COR-L47 (cell line): ENCODE data around the gene SYCP3.
"Not testable (repeated sequence)": the region's sequence is repeated elsewhere in the genome, so short reads cannot be mapped to it uniquely, and the experiment has no call there.

ENCODE experiments used
- DNase-seq: peaks from one replicate; lab custom pipeline; 2025; lab: John Stamatoyannopoulos, UW

SYCP3 gene

DNA sequence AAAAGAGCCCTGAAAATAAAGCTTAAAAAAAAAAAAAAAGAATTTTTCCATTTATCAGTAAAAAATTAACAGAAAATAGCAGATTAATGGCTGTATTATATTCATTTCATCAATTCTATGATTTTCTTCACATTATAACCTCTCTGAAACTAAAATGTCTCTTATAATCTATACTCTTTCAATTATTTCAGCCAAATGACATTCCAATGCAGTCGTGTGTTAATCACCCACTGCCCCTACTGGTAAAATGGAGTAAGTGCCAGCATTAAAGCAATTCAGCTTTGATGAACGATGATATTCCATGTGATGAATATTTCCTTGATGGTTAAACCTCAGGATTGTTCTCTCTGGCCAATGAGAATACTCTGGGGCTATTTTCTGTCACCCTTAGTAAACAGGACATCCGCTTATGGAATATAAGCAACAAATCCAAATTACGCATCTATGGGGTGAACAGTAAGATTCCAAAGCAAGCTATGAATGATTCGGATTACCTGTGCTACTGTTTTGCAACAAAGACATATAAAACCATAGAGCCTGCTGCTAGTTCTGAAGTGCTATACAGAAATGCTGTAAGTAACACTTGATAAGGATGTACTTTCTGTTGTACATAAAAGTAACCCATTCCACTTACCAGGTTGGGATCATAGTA is 20.3 kb upstream of the SYCP3 start:
- DNase-seq: no peak

DNA sequence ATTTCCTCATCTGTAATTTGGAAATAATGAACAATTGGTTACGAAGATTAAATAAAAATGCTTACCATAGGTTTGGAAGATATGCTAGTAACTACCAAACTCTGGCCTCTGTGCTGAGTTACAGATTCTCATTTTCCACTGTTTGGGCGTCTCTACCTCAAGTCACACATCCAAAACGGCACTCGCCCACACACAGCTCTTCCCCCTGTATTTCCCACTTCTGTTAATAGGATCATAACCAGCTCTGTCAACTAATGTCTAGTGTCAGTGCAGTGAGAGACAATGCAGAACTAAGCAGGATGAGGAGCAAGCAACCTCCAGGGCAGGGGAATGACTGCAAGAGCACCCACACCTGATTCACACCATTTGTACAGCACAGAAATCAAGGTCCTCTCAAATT is 10.9 kb upstream of the SYCP3 start:
- DNase-seq: no peak

DNA sequence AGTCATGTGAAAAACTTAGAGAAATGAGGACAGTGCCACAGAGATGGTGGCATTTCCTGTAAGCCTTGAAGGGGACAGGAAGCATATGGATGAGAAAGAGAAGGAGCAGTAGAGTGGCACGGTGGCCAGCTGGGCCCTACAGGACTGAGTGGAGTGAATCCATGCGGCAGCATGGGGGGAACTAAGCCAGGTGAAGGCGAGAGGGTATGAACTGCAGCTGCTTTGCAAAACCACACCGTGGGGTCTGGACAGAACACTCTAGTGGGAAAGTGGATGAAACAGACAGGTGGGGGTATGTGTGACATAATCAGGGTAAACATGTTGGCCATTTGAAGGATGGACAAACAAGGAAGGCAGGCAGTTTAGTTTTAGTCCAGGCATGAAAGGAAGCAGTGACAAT is 10.4 kb upstream of the SYCP3 start:
- DNase-seq: no peak

DNA sequence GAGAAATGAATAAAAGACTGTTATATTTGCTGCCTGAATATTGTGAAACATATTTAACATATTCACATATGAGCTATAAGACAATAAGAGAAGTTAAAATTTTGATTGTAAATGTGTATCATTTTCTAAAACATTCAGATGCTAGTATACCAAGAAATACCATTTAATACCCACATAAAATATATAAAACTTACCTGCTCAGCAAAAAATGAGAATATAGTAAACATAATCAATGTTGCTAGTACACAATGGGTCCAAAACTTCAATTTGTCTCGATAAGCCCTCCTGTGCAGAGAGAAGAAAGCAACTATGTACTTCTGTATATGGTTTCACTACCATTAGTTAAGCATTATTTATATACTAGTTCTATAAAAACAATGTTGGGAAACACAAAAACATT is 9.6 kb upstream of the SYCP3 start:
- no peak for DNase-seq

DNA sequence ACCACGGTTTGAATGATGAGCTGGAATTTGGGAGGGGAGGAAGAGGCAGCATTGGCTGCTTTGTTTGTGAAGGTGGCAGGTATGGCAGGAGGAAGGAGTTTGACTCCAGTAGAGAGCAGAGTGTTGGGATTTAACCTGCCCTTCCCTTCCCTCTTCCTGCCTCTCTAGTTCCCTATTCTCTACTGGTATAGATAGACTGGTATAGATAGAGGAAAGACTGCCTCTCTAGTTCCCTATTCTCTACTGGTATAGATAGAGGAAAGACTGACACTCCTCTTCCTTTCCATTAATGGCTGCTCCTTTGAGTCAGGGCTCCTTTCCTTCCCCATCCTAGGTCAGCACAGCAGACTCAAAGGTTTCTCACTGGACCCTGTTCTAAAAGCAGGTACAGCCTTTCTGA is 8.4 kb upstream of the SYCP3 start:
- no peak for DNase-seq

DNA sequence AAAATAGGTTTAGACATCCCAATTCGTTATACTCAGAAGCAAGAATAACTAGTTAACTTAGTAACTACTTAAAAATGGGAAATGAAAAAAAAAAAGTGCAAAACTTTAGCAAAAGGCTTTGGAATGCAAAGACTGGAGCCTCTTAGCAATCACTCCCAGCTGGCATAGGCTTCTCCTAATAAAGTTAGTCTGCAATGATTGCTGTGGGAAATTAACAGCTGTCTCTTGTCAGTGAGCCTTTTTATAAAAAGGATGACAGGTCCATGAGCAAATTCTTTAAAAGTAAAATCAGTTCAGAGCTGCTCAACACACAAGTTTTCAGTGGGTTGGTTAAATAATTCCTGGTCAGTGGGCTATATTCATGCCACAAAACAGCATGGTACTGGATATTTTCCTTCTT is 7.4 kb upstream of the SYCP3 start:
- DNase-seq: no peak

DNA sequence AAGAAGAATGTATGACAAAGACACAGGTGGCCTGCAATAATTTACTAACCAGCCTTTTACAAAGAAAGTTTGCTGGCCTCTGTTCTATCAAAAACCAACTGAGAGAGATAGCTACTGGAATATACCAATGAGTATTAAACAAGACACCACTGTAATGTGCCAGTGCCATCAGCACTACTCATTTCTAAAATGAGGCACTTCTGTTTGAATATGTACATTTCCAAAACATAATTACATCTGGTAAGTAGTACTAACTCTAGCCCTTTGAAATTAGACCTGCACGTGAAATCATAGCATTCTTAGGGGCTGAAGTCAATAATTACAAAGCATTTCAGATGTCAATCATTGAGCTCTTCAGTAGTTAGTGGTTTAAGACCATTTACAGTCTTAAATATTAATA is 6.9 kb upstream of the SYCP3 start:
- DNase-seq: no peak

DNA sequence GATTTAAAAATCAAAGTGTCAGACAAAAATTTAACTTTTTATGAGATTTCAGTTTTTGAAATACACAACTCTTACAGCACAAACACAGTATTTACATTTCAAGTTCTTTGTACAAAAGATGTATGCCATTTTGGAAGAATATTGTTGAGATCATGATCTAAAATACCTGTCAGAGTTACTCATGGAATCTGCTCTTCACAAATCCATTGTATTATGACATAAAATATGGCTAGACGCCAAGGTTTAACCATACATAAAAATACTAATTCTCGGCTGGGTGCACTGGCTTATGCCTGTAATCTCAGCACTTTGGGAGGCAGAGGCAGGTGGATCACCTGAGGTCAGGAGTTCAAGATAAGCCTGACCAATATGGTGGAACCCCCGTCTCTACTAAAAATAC is 6.2 kb upstream of the SYCP3 start:
- no peak for DNase-seq

DNA sequence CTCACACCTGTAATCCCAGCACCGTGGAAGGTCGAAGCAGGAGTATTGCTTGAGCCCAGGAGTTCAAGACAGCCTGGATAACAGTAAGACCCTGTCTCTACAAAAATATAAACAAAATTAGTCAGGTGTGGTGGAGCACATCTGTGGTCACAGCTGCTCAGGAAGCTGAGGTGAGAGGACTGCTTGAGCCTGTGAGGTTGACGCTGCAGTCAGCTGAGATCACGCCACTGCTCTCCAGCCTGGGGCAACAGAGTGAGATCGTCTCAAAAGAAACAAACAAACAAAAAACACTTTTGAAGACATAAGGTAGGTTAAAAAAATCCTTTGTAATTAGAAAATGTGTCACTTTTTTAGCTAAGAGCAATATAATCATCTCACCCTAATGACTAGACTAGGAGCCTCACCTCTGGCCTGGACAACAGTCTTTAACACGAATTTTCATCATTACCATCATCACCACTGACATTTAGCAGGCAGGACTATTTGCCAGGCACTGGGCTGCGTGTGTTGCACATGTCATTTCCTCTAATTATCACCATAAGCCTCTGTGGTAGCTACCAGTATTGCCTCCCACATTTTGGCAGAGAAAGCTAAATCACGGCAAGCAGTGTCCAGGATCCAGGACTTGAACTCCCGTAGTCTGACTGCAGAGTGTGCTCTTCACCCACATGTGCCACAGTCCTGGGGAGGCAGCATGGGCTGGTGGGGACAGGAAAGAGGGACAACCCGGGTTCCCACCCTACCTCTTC is 4.6 kb upstream of the SYCP3 start:
- DNase-seq: no peak

DNA sequence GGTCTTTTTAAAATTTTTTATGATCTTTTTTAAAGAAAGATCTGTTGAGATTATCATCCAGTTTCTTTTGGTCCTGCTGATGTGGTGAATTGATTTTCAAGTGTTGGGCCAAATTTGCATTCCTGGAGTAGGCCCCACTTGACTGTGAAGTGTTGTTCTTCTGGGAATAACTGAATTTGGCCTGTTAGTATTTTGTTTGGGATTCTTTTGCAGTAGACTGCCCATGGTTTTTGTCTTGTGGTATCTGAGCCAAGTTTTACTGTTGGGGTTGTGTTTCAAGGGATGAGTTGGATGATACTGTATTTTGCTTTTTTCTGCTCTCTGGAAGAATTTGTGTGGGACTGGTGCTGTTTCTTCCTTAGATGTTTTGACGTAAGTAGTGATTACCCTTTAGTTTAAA is 4.0 kb upstream of the SYCP3 start:
- no peak for DNase-seq

DNA sequence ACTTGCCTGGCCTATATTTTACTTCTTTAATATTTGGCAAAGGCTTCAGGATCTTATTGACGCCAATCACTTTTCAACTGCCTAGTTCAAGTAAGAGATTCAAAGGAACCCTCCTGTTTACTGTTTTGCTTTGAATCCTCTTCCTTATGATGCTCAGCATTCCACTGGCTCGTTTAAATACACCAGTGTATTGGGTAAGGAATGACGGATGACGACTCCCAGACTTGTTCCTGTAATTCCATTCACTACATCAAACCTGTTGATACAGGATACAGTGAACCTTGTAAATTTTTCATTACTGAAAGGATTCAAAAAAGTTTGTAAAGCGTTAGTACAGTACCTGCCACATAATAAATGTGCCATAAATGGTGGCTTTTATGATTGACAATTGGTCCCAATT is 1.7 kb upstream of the SYCP3 start:
- DNase-seq: no peak

DNA sequence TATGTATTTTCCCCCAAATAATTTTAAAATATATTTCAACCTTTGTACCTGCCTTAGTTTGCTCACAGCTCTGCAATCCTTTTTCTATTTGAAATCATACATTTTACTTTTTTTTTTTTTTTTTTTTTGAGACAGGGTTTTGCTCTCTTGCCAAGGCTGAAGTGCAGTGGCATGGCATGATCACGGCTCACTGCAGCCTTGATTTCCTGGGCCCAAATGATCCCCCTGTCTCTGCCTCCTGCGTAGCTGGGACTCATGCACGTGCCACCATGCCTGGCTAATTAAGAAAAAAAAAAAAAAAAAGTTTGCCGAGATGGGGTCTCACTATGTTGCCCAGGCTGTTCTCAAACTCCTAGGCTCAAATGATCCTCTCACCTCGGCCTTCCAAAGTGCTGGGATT is 1.3 kb upstream of the SYCP3 start:
- DNase-seq: no peak

DNA sequence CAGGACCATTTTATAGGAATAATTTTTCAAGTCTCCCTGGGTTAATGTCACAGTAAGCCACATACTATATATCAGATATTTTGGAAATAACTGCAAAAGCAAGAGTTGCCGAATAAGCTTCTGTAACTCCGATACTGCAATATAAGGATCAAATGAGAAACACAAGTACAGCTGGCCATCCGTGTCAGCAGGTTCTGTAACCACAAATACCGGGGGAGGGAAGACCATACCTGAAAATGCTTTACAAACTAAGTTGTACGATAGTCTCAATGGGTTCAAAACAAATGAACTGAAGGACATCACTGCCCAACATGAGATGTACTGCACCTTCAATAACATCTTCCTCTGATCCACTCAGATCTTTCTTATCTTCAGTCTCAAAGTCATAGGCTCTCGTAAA is 1.8 kb downstream of the SYCP3 start:
- no peak for DNase-seq

DNA sequence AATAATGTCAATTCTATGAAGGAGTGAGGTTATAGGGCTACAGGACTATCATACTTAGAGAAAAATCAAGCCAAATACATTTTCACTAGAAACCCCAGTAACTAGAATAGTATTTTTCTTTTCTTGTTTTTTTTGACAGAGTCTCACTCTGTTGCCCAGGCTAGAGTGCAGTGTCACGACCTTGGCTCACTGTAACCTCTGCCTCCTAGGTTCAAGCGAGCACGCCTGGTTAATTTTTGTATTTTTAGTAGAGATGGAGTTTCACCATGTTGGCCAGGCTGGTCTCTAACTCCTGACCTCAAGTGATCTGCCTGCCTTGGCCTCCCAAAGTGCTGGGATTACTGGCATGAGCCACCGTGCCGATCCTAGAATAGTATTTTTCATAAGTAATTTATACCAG is 4.8 kb downstream of the SYCP3 start:
- DNase-seq: not testable (repeated sequence)

DNA sequence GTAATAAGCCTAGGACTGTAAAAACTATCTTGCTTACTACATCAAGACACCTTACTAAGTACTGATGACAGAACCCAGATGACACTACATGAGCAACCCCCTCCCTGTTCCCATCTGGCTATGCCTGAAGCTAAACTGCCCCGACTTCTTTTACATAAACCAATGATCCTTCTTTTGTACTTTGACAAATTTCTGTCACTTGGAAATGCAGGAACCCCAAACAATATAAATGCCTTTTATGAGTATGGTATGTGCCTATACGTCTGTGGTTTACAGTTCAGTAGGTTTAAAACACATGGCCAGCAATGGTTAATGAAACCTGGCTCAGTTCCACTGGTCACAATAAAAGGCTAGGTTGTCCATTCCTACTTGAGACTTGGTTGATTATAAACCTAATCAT is 6.1 kb downstream of the SYCP3 start:
- DNase-seq: no peak

DNA sequence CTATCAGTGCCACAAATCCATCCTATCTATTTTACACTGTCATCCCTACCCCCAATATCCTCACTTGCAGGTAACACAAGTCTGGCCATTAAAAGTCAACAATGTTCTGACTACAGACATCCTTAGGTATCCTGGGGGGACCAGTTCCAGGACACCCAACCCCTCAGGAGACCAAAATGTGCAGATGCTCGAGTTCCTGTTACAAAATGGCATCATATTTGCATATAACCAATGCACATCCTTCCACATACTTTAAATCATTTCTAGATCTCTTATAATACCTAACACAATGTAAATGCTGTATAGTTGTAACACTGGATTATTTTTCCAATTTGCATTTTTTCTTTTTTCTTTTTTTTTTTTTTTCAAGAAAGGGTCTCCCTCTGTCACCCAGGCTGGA is 6.9 kb downstream of the SYCP3 start:
- DNase-seq: no peak

DNA sequence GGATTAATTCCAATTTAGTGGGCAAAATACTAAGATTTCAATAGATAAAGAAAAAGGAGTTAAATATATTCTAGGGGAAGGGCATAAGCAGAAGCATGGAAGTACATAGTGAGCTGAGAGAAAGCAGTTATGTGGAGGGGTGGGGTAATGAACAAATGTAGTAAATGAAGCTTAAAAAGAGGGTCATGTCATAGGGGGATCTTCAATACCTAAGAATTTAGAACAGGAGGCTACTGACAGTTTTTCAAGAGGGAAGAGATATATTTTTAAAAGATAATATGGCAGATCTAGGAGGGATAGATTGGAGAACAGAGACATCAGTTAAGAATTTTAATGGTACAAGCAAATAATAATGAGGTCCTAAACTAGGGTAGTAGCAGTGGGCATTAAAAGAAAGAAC is 9.4 kb downstream of the SYCP3 start:
- DNase-seq: no peak

DNA sequence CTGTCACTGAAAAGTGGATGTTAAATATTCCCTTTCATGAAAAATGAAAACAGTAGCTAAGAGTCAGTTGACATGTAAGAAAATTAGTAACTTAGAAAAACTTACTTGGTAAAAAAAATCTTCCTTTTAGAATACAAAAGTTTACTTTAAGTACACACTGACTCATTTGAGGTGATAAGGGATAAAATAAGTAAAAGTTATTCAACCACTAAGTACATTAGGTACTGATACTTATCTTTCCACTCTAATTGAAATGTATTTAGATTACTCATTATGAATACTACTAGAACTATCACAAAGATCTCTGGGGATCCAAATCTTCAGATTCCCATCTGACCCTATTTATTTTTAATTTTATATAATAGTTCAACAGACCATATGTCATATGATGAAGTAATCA is 12.2 kb downstream of the SYCP3 start:
- no peak for DNase-seq

DNA sequence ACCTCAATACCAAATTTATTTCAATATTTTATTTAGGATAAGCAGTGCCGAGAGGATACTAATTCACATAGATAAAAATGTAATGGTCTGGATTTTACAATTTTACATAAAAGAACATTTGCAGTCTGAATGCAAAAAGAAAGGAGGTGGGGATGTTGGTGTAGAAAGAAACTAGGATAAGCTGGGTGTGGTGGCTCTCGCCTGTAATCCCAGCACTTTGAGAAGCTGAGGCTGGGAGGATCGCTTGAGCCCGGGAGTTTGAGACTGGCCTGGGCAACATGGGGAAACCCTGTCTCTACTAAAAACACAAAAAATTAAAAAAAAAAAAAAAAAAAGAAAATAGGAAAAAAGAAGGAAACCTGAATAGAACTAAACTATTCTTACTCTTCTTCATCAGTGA is 16.9 kb downstream of the SYCP3 start:
- DNase-seq: no peak

DNA sequence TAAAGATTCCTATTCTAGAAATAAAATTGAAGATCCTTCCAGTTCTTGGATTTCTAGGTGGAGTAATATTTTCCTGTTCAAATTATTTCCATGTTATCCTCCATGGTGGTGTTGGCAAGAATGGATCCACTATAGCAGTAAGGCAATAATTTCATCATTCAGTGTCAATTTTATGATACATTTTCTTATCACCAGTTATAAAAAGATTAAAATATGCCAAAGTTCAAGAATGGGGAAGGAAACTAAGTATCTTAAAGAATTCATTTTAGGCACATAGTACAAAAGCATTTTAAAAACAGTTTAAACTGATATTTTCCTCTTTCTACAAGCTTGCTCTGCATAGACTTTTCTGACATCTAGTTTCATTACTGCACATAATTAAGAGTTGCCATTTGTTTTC is 19.1 kb downstream of the SYCP3 start:
- no peak for DNase-seq

DNA sequence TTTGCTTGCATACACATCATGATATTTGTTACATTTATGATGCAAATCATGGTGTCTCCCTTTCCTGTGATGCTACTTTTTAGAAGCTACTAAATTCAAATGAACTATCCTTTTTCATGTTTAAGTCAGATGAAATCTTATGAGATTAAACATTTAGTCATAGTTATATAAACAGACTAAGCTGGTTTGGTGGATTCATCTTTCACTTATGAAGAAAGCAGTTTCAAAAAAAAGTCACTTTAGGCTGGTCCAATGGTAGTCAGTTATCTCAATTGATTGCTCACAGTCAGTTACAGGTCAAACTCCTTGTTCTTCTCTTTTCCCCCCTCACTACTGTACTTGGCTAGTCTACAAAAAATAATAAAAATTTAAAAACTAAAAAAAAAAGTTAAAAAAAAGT is 19.7 kb downstream of the SYCP3 start:
- no peak for DNase-seq

DNA sequence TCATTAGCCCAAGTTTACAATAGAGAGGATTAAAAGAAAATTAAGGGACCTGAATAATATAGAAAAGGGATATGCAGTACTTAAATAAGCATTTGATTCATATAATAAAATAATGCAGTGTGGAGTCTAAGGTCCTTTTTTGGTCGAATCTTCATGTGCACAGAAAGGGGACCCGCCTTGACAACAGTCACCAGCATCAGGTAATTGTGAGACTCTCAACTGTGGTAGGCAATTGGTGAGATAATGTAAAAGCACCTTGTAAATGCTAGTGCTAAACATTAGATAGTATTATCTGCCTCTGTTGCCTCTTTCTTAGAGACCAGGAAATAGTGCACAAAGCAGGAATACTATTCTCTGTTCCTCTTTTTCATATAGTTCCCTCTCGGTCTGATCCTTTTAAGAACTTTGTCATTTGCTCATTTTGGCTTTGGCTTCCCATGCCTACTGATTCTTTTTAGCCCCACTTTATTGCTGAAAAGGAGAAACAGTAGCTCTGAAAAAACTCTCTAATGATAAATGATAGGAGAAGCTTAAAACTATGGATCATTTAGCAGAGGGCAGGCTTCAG is 24.3 kb downstream of the SYCP3 start:
- DNase-seq: no peak

DNA sequence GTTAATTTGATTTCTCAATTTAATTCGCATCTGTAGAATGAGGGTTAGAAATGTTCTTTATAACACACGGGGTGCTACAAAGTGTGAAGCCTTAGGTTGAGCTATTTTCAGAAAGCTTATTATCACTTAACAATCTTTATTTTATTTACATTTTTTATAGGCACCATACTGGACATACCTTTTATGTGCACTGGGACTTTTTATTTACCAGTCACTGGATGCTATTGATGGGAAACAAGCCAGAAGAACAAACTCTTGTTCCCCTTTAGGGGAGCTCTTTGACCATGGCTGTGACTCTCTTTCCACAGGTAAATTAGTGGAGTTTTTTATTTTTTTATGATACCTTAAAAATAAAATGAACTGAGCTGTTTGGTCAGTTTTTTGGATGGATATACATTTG is 25.3 kb downstream of the SYCP3 start:
- no peak for DNase-seq
